Gastrocnemius medialis (tissue), 4 donors: ENCODE results near the gene GLB1L. TPM values are rescaled to one million over a fixed set of nuclear protein-coding genes. Genes with fewer than 3 reads are reported as not detected.

Experiments
- ATAC-seq, 2 donors: fragments of 150-250 bp; one replicate each; pipeline ENCODE4 v1.9.1; 2016
- DNase-seq, 2 donors: peaks; one replicate each; pipeline ENCODE4 v3.0.0-alpha.2; 2019
- H3K27ac ChIP-seq, 4 donors: fragments of 200-600 bp; sonication (generic); 1 replicate in 1 of 4; 2 replicates in 3 of 4; pipeline ENCODE4 v1.5.1; 2016 to 2018; ENCODE audit warnings: mild to moderate bottlenecking in 2 of 4, moderate library complexity in 1 of 4
- H3K27me3 ChIP-seq, 3 donors: fragments of 200-600 bp; sonication (generic) in 2 of 3; 1 replicate in 1 of 3; 2 replicates in 2 of 3; pipeline versions ENCODE4 v1.5.1 to v1.6.0; 2016 to 2019; ENCODE audit warnings: mild to moderate bottlenecking in 1 of 3, moderate library complexity in 1 of 3
- H3K36me3 ChIP-seq, 2 donors: fragments of 200-600 bp; sonication (generic) in 1 of 2; one replicate each; pipeline ENCODE4 v1.5.1; 2017 to 2018
- H3K4me1 ChIP-seq, 2 donors: fragments of 200-600 bp; sonication (generic) in 1 of 2; one replicate each; pipeline ENCODE4 v1.5.1; 2016 to 2017; ENCODE audit warnings: mild to moderate bottlenecking in 2 of 2
- H3K4me3 ChIP-seq, 4 donors: fragments of 200-600 bp; sonication (generic) in 3 of 4; 1 replicate in 1 of 4; 2 replicates in 3 of 4; pipeline ENCODE4 v1.5.1; 2016 to 2019; ENCODE audit warnings: mild to moderate bottlenecking in 2 of 4
- H3K9me3 ChIP-seq, 3 donors: fragments of 200-600 bp; sonication (generic) in 2 of 3; 1 replicate in 1 of 3; 2 replicates in 2 of 3; pipeline ENCODE4 v1.5.1; 2016 to 2019
- CTCF ChIP-seq, 5 experiments: fragments of 450-650 bp in 3 of 5; fragments of 200-600 bp in 2 of 5; sonication (generic) in 2 of 5; IDR thresholded peaks in 4 of 5; conservative IDR thresholded peaks in 1 of 5; 1 replicate in 4 of 5; 2 replicates in 1 of 5; pipeline ENCODE4 v1.5.1; 2016 to 2019; ENCODE audit warnings: antibody characterized with exemption in 5 of 5, mild to moderate bottlenecking in 3 of 5, moderate library complexity in 3 of 5
- POLR2A ChIP-seq, 2 donors: fragments of 450-650 bp; IDR thresholded peaks; one replicate each; pipeline ENCODE4 v1.6.1; 2017; ENCODE audit warnings: antibody characterized with exemption in 2 of 2, mild to moderate bottlenecking in 2 of 2, moderate library complexity in 2 of 2
- in situ Hi-C, 4 donors: fragments of 200-750 bp; cut with MboI; loops; one replicate each; pipeline versions ENCODE4 v1.15.0 to v1.8.0; 2017; ENCODE audit warnings: low sequenced_read_pairs in 4 of 4
- intact Hi-C: fragments of 100-400 bp; cut with DNase I; formaldehyde crosslinking; loops from one replicate; pipeline ENCODE4 v1.15.1; 2023; ENCODE audit warnings: low total_unique reads
- total RNA-seq, 4 donors: library from RNA; depleted of rRNA; stranded (reverse); fragments of >200 nt; gene quantifications; one replicate each; pipeline versions ENCODE4 v1.1.0 to v1.2.3, GENCODE V29; 2016

The GLB1L gene
- total RNA-seq, 4 donors from 2014 or later, result 1.0 to 3.6 (median 1.3) TPM

- peaks cover 19 to 22% of the 10 kb centered on the region in 2 donors for H3K4me1 ChIP-seq
- H3K27me3 ChIP-seq, result no peaks in the 10 kb centered on the region
- H3K36me3 ChIP-seq, result peaks cover 3 to 42% of the 10 kb centered on the region in 2 donors
- peak overlapping the region; percentile 57 to 87 (median 76) for H3K4me3 ChIP-seq
- TF ChIP-seq POLR2A (IDR thresholded peaks at IDR 0.05) (no peak), CTCF (IDR thresholded peaks at IDR 0.05 in 4 of 5, conservative IDR thresholded peaks at IDR 0.05 in 1 of 5) (no peak)
- no peaks in the 10 kb centered on the region for H3K9me3 ChIP-seq
- peak overlapping the region; percentile 92 to 98 (median 96) for H3K27ac ChIP-seq
- intact Hi-C loops (loop anchor here (1.0 to 10.0 kb wide), 7 partner anchors 27 to 995 kb away; partner anchors contain the start of genes ANKZF1, ATG9A, DNPEP and NHEJ1), in situ Hi-C loops (loop anchor here in 2 of 4 donors (10.0 to 25.0 kb wide), 3 partner anchors 118 to 257 kb away; partner anchors contain the start of genes CHPF (in 1 of the 2), NHEJ1 (in 1 of the 2), SLC23A3 (in 1 of the 2) and TMEM198 (in 1 of the 2))
- ATAC-seq, result no peak
- no peak for DNase-seq
Measured at GRCh38 chr2:219279916-219280516, 34.8 kb upstream of the GLB1L start.

DNA sequence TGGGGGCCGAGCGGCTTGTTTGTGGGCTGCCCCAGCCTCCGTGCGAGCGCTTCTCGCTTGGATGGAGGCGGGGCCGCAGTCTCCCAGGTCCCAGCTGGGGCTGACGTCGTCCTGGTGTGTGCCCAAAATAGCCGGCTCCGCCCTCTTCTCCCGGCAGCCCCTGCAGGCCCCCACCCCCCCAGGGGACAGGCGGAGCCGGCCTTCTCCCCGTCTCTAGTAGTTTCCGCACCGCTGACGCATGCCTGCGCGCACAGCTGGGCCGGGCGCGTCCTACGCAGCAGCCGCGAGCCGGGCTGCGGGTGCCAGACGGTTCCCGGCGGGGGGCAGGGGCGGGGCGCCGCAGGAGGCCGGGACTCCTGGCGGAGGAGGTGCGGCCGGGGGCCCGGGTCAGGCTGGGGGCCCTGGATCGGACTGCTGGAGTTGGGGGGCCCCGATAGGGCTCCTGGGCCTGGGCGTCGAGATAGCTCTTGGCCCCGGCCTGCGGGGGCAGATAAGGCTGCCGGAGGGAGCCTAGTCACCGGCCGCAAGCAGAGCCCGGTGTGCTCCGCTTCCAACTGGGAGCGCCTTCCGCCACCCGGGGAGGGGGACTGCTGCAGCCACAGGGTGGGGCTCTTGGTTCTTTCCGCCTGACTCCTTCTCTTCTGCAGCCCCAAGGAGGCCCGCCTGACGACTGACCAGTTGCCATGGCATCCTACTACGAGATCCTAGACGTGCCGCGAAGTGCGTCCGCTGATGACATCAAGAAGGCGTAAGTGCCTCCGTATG lies 34.1 kb upstream of the GLB1L start, which contains the start of gene DNAJB2:
TSS of gene DNAJB2 (plus strand) at position 216 of the 765 bp plus-strand sequence. CDS start at position 684, 468 bp downstream.
- intact Hi-C loops (loop anchor here (1.0 to 10.0 kb wide), 7 partner anchors 26 to 995 kb away; partner anchors contain the start of genes ANKZF1, ATG9A, DNPEP and NHEJ1), in situ Hi-C loops (loop anchor here in 2 of 4 donors (10.0 to 25.0 kb wide), 3 partner anchors 117 to 258 kb away; partner anchors contain the start of genes CHPF (in 1 of the 2), NHEJ1 (in 1 of the 2), SLC23A3 (in 1 of the 2) and TMEM198 (in 1 of the 2))
- ATAC-seq (peak; percentile 80 to 84), DNase-seq (peak; percentile 98)
- TF ChIP-seq CTCF (IDR thresholded peaks at IDR 0.05 in 4 of 5, conservative IDR thresholded peaks at IDR 0.05 in 1 of 5), result peak in 2 of 5 experiments; percentile 13 to 30
- TF ChIP-seq POLR2A (IDR thresholded peaks at IDR 0.05), result peak; percentile 94 to 96
- H3K36me3 ChIP-seq, result peaks cover 3 to 36% of the 10 kb centered on the region in 2 donors
- peak within 1 kb of the TSS; percentile 92 to 98 (median 96) for H3K27ac ChIP-seq
- H3K4me3 ChIP-seq, result peak within 1 kb of the TSS; percentile 57 to 87 (median 76)
- H3K27me3 ChIP-seq, result no peaks in the 10 kb centered on the region
- no peaks in the 10 kb centered on the region for H3K9me3 ChIP-seq
- H3K4me1 ChIP-seq, result peaks cover 25 to 29% of the 10 kb centered on the region in 2 donors

- DNase-seq (no peak), ATAC-seq (peak; percentile 60 to 64)
- Histone ChIP-seq H3K27ac (peak overlapping the region; percentile 92 to 98 (median 96)), H3K36me3 (peaks cover 0 to 30% of the 10 kb centered on the region in 2 donors), H3K4me3 (peak overlapping the region; percentile 36 to 87 (median 66)), H3K4me1 (peaks cover 31 to 35% of the 10 kb centered on the region in 2 donors), H3K27me3 (no peaks in the 10 kb centered on the region), H3K9me3 (no peaks in the 10 kb centered on the region)
- in situ Hi-C loops (loop anchor here in 2 of 4 donors (10.0 to 25.0 kb wide), 3 partner anchors 116 to 259 kb away; partner anchors contain the start of genes CHPF (in 1 of the 2), NHEJ1 (in 1 of the 2), SLC23A3 (in 1 of the 2) and TMEM198 (in 1 of the 2)), intact Hi-C loops (loop anchor here (1.0 to 10.0 kb wide), 7 partner anchors 25 to 994 kb away; partner anchors contain the start of genes ANKZF1, ATG9A, DNPEP and NHEJ1)
- TF ChIP-seq POLR2A (IDR thresholded peaks at IDR 0.05) (no peak), CTCF (IDR thresholded peaks at IDR 0.05 in 4 of 5, conservative IDR thresholded peaks at IDR 0.05 in 1 of 5) (no peak)
Measured at GRCh38 chr2:219278655-219279150, 33.5 kb upstream of the GLB1L start.
